ENCODE results near the gene HDGFL3. TPM values are rescaled to one million over a fixed set of nuclear protein-coding genes. Genes with fewer than 3 reads are reported as not detected.

Gene HDGFL3
- total and polyA plus RNA-seq, 9 of the 15 experiments (the other 6 are each of a cell fraction or from before 2014, with no cell fraction given) = 6.7 to 42.0 (median 31.4) TPM

DNA sequence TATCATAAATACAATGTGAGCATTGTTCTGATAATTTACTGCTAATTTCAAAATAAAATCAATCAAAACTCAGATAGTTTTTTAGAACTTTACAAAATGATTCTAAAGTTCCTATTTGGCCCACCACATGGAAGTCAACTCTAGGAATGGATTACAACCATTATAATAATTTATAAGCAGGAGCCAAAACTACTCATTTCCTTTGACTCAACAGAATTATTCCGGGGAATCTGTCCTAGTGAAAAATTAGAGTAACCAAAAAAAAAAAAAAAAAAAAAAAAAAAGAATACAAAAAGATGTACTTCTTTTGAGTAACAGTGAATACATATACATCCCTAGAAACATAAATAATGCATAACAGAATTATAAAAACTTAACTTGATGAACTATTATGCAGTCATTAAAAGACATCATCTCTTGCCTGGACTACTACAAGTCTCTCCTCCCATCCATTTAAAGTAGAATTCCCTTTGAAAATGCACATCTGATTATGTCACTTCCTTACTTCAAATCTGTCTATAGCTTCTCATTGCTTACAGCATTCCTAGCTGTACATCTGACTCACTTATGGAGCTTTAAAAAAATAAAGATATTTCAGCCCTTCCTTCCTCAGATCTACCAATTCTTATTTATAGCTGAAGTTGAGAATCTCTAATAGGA is 43.4 kb downstream of the HDGFL3 start (continued):
- TF ChIP-seq, protein P1, sequence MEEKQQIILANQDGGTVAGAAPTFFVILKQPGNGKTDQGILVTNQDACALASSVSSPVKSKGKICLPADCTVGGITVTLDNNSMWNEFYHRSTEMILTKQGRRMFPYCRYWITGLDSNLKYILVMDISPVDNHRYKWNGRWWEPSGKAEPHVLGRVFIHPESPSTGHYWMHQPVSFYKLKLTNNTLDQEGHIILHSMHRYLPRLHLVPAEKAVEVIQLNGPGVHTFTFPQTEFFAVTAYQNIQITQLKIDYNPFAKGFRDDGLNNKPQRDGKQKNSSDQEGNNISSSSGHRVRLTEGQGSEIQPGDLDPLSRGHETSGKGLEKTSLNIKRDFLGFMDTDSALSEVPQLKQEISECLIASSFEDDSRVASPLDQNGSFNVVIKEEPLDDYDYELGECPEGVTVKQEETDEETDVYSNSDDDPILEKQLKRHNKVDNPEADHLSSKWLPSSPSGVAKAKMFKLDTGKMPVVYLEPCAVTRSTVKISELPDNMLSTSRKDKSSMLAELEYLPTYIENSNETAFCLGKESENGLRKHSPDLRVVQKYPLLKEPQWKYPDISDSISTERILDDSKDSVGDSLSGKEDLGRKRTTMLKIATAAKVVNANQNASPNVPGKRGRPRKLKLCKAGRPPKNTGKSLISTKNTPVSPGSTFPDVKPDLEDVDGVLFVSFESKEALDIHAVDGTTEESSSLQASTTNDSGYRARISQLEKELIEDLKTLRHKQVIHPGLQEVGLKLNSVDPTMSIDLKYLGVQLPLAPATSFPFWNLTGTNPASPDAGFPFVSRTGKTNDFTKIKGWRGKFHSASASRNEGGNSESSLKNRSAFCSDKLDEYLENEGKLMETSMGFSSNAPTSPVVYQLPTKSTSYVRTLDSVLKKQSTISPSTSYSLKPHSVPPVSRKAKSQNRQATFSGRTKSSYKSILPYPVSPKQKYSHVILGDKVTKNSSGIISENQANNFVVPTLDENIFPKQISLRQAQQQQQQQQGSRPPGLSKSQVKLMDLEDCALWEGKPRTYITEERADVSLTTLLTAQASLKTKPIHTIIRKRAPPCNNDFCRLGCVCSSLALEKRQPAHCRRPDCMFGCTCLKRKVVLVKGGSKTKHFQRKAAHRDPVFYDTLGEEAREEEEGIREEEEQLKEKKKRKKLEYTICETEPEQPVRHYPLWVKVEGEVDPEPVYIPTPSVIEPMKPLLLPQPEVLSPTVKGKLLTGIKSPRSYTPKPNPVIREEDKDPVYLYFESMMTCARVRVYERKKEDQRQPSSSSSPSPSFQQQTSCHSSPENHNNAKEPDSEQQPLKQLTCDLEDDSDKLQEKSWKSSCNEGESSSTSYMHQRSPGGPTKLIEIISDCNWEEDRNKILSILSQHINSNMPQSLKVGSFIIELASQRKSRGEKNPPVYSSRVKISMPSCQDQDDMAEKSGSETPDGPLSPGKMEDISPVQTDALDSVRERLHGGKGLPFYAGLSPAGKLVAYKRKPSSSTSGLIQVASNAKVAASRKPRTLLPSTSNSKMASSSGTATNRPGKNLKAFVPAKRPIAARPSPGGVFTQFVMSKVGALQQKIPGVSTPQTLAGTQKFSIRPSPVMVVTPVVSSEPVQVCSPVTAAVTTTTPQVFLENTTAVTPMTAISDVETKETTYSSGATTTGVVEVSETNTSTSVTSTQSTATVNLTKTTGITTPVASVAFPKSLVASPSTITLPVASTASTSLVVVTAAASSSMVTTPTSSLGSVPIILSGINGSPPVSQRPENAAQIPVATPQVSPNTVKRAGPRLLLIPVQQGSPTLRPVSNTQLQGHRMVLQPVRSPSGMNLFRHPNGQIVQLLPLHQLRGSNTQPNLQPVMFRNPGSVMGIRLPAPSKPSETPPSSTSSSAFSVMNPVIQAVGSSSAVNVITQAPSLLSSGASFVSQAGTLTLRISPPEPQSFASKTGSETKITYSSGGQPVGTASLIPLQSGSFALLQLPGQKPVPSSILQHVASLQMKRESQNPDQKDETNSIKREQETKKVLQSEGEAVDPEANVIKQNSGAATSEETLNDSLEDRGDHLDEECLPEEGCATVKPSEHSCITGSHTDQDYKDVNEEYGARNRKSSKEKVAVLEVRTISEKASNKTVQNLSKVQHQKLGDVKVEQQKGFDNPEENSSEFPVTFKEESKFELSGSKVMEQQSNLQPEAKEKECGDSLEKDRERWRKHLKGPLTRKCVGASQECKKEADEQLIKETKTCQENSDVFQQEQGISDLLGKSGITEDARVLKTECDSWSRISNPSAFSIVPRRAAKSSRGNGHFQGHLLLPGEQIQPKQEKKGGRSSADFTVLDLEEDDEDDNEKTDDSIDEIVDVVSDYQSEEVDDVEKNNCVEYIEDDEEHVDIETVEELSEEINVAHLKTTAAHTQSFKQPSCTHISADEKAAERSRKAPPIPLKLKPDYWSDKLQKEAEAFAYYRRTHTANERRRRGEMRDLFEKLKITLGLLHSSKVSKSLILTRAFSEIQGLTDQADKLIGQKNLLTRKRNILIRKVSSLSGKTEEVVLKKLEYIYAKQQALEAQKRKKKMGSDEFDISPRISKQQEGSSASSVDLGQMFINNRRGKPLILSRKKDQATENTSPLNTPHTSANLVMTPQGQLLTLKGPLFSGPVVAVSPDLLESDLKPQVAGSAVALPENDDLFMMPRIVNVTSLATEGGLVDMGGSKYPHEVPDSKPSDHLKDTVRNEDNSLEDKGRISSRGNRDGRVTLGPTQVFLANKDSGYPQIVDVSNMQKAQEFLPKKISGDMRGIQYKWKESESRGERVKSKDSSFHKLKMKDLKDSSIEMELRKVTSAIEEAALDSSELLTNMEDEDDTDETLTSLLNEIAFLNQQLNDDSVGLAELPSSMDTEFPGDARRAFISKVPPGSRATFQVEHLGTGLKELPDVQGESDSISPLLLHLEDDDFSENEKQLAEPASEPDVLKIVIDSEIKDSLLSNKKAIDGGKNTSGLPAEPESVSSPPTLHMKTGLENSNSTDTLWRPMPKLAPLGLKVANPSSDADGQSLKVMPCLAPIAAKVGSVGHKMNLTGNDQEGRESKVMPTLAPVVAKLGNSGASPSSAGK (IDR thresholded peaks at IDR 0.05) = no peak
- TF ChIP-seq ZNF407 (IDR thresholded peaks at IDR 0.05; ENCODE audit: low read depth) (no peak), POLR2B (IDR thresholded peaks at IDR 0.05; ENCODE audit: low read depth, partially characterized antibody) (no peak), ZBTB17 (CRISPR knock-in tag; IDR thresholded peaks at IDR 0.05) (no peak), ETV6 (IDR thresholded peaks at IDR 0.05; ENCODE audit: borderline replicate concordance in 1 of 2, low read depth in 2 of 2, low read length in 1 of 2) (no peak), ETV6 (CRISPR knock-in tag; IDR thresholded peaks at IDR 0.05; ENCODE audit: borderline replicate concordance) (no peak)
